IMR-90 (cell line): ENCODE results near the gene SPNS1. TPM values are rescaled to one million over a fixed set of nuclear protein-coding genes. Genes with fewer than 3 reads are reported as not detected.

ENCODE experiments used
- ATAC-seq: fragments of 200-7000 bp; cut with Tn5 transposase; 2 replicates; pipeline ENCODE4 v1.9.1; 2020; ENCODE audit warnings: low read depth, mild to moderate bottlenecking, moderate library complexity
- BruUV-seq: library from RNA; stranded (reverse); fragments of 400-500 nt; replicated peaks from 2 replicates; lab custom pipeline; 2021; lab: Mats Ljungman, UMichigan
- CTCF ChIA-PET: fragments of 300-600 bp; formaldehyde crosslinking; extraction: SDS; loops from one replicate; lab custom pipeline; 2021; ENCODE audit warnings: antibody characterized with exemption; lab: Yijun Ruan, JAX
- POLR2A ChIA-PET: fragments of 300-600 bp; sonication (Branson Sonifier 250); formaldehyde crosslinking; loops from one replicate; lab custom pipeline; 2022; ENCODE audit warnings: antibody characterized with exemption; ENCODE audit not compliant: unreplicated experiment; lab: Charles Lee
- DNase-seq: peaks from one replicate; pipeline ENCODE4 v3.0.0; 2013
- H2AFZ ChIP-seq: replicated peaks from 2 replicates; pipeline ENCODE3; 2013; ENCODE audit warnings: low read length, mild to moderate bottlenecking; ENCODE audit not compliant: poor library complexity
- H2AK5ac ChIP-seq: 2 replicates; pipeline ENCODE4 v1.6.1; 2013; ENCODE audit warnings: low read depth, low read length, inconsistent platforms
- H2AK9ac ChIP-seq: replicated peaks from 2 replicates; pipeline ENCODE3; 2013; ENCODE audit warnings: mild to moderate bottlenecking, low read depth, low read length, moderate library complexity; ENCODE audit not compliant: poor library complexity
- H2BK120ac ChIP-seq: 2 replicates; pipeline ENCODE4 v1.6.1; 2013; ENCODE audit warnings: low read depth, low read length, inconsistent platforms
- H2BK15ac ChIP-seq: 3 replicates; pipeline ENCODE4 v1.6.1; 2013; ENCODE audit warnings: low read depth, low read length, inconsistent platforms
- H2BK20ac ChIP-seq: 2 replicates; pipeline ENCODE4 v1.6.1; 2013; ENCODE audit warnings: low read depth, mild to moderate bottlenecking, inconsistent platforms, low read length, moderate library complexity
- H2BK5ac ChIP-seq: 2 replicates; pipeline ENCODE4 v1.6.1; 2013; ENCODE audit warnings: mild to moderate bottlenecking, low read depth, low read length, inconsistent platforms; ENCODE audit not compliant: poor library complexity, severe bottlenecking
- H3K14ac ChIP-seq: replicated peaks from 2 replicates; pipeline ENCODE4 v1.6.1; 2013; ENCODE audit warnings: low read depth, low read length, inconsistent platforms
- H3K18ac ChIP-seq: 2 replicates; pipeline ENCODE4 v1.6.1; 2013; ENCODE audit warnings: low read depth, low read length, control low read depth
- H3K23ac ChIP-seq: 2 replicates; pipeline ENCODE4 v1.6.1; 2013; ENCODE audit warnings: low read depth, low read length, inconsistent platforms
- H3K27ac ChIP-seq: 2 replicates; pipeline ENCODE4 v1.5.1; 2013; ENCODE audit warnings: mild to moderate bottlenecking, control low read depth, low read length; ENCODE audit not compliant: insufficient read depth
- H3K27me3 ChIP-seq: 2 replicates; pipeline ENCODE4 v1.6.1; 2013; ENCODE audit warnings: low read length; ENCODE audit not compliant: control insufficient read depth, insufficient read depth
- H3K36me3 ChIP-seq: 2 replicates; pipeline ENCODE4 v1.6.1; 2013; ENCODE audit warnings: low read length, mixed read lengths; ENCODE audit not compliant: control insufficient read depth, insufficient read depth
- H3K4ac ChIP-seq: 2 replicates; pipeline ENCODE4 v1.6.1; 2013; ENCODE audit warnings: low read depth, low read length, inconsistent platforms
- H3K4me1 ChIP-seq: 2 replicates; pipeline ENCODE4 v1.6.1; 2013; ENCODE audit warnings: low read length, mixed read lengths; ENCODE audit not compliant: control insufficient read depth, insufficient read depth
- H3K4me2 ChIP-seq: 2 replicates; pipeline ENCODE4 v1.6.1; 2013; ENCODE audit warnings: low read depth, mild to moderate bottlenecking, control low read depth, low read length, moderate library complexity
- H3K4me3 ChIP-seq: 2 replicates; pipeline ENCODE4 v1.5.1; 2013; ENCODE audit warnings: low read depth, mild to moderate bottlenecking, control low read depth, low read length, moderate library complexity; ENCODE audit not compliant: insufficient read depth
- H3K56ac ChIP-seq: 2 replicates; pipeline ENCODE4 v1.6.1; 2013; ENCODE audit warnings: low read length, inconsistent platforms; ENCODE audit not compliant: insufficient read depth; ENCODE audit errors: extremely low read depth
- H3K79me1 ChIP-seq, 2 experiments: 2 replicates each; pipeline ENCODE4 v1.6.1; 2013; ENCODE audit warnings: low read length in 2 of 2, inconsistent platforms in 1 of 2, low read depth in 1 of 2
- H3K9ac ChIP-seq: 2 replicates; pipeline ENCODE4 v1.6.1; 2013; ENCODE audit warnings: low read depth, low read length, control low read depth
- H3K9me1 ChIP-seq: 2 replicates; pipeline ENCODE4 v1.6.1; 2013; ENCODE audit warnings: low read length, inconsistent platforms; ENCODE audit not compliant: insufficient read depth
- H3K9me3 ChIP-seq: 2 replicates; pipeline ENCODE4 v1.6.1; 2013; ENCODE audit warnings: low read length; ENCODE audit not compliant: control insufficient read depth, insufficient read depth
- H4K20me1 ChIP-seq: 2 replicates; pipeline ENCODE4 v1.6.1; 2013; ENCODE audit warnings: low read length, inconsistent platforms; ENCODE audit not compliant: insufficient read depth
- H4K5ac ChIP-seq: 2 replicates; pipeline ENCODE4 v1.6.1; 2013; ENCODE audit warnings: mild to moderate bottlenecking, low read depth, low read length, control low read depth
- H4K8ac ChIP-seq, 2 experiments: 2 replicates each; pipeline ENCODE4 v1.6.1; 2013; ENCODE audit warnings: low read depth in 2 of 2, low read length in 2 of 2, control low read depth in 1 of 2, inconsistent platforms in 1 of 2
- H4K91ac ChIP-seq: 2 replicates; pipeline ENCODE4 v1.6.1; 2013; ENCODE audit warnings: low read depth, low read length, inconsistent platforms; ENCODE audit not compliant: insufficient read depth
- BHLHE40 ChIP-seq: fragments of 150-350 bp; IDR thresholded peaks from 2 replicates; pipeline ENCODE4 v1.6.1; 2016; ENCODE audit warnings: mild to moderate bottlenecking, low read depth, low read length
- MAZ ChIP-seq: IDR thresholded peaks from 2 replicates; pipeline ENCODE4 v1.6.1; 2012; ENCODE audit warnings: low read depth, mild to moderate bottlenecking, low read length, improper control_type of control experiment, moderate library complexity, borderline replicate concordance
- MXI1 ChIP-seq: IDR thresholded peaks from 2 replicates; pipeline ENCODE4 v1.6.1; 2012; ENCODE audit warnings: low read depth, mild to moderate bottlenecking, low read length, moderate library complexity, borderline replicate concordance
- NFE2L2 ChIP-seq: fragments of 150-350 bp; IDR thresholded peaks from 2 replicates; pipeline ENCODE4 v1.6.1; 2016; ENCODE audit warnings: low read depth, mild to moderate bottlenecking, low read length
- RCOR1 ChIP-seq: IDR thresholded peaks from 2 replicates; pipeline ENCODE4 v1.6.1; 2012; ENCODE audit warnings: mild to moderate bottlenecking, low read length, improper control_type of control experiment; ENCODE audit not compliant: insufficient replicate concordance
- RFX5 ChIP-seq: IDR thresholded peaks from 2 replicates; pipeline ENCODE4 v1.8.0; 2012; ENCODE audit warnings: low read depth, mild to moderate bottlenecking, low read length, moderate library complexity
- SMC3 ChIP-seq: fragments of 150-350 bp; IDR thresholded peaks from 2 replicates; pipeline ENCODE4 v1.6.1; 2016; ENCODE audit warnings: low read depth, mild to moderate bottlenecking, antibody characterized with exemption, low read length, moderate library complexity
- WGBS, 2 experiments: methylation state at CpG; one replicate each; pipeline versions ENCODE4 v1.1.5 to v1.1.7; 2013; ENCODE audit warnings: missing lambda C conversion rate in 2 of 2; ENCODE audit not compliant: insufficient read length in 1 of 2; ENCODE audit errors: extremely low coverage in 2 of 2; 5-methylcytosine and 5-hydroxymethylcytosine counted together
- dilution Hi-C: fragments of 300-500 bp; cut with HindIII; formaldehyde crosslinking; loops from one replicate; pipeline ENCODE4 v1.14.3; 2018; ENCODE audit warnings: low sequenced_read_pairs; ENCODE audit not compliant: unreplicated experiment
- in situ Hi-C: fragments of 300-500 bp; cut with MboI; formaldehyde crosslinking; loops from 3 replicates; pipeline ENCODE4 v1.14.3; 2019; ENCODE audit warnings: low sequenced_read_pairs, inconsistent platforms, mixed read lengths
- intact Hi-C: fragments of 100-400 bp; cut with micrococcal nuclease; formaldehyde crosslinking; loops from 2 replicates; pipeline ENCODE4 v1.10.0; 2022
- polyA plus RNA-seq, 3 experiments: library from polyadenylated mRNA; depleted of rRNA; stranded (reverse); fragments of >200 nt; gene quantifications; 2 replicates each; pipeline ENCODE4 v1.2.3, GENCODE V29; 2012; ENCODE audit warnings: low replicate concordance in 1 of 3
- total RNA-seq: library from RNA; depleted of rRNA; stranded (reverse); fragments of >200 nt; gene quantifications from 2 replicates; pipeline ENCODE4 v1.2.3, GENCODE V29; 2012
- TF ChIP-seq, protein P1 (sequence below): fragments of 150-350 bp; IDR thresholded peaks from 2 replicates; pipeline ENCODE4 v1.6.1; 2017; ENCODE audit warnings: mild to moderate bottlenecking, antibody characterized with exemption, low read length, low read depth
- TF ChIP-seq, protein P2 (sequence below): conservative IDR thresholded peaks from 2 replicates; pipeline ENCODE4 v1.5.1; 2012; ENCODE audit warnings: mild to moderate bottlenecking, low read depth, low read length, improper control_type of control experiment

Gene SPNS1
- total and polyA plus RNA-seq, 2 of the 4 experiments (the other 2 are of a cell fraction), result 4.7 to 37.3 TPM

DNA sequence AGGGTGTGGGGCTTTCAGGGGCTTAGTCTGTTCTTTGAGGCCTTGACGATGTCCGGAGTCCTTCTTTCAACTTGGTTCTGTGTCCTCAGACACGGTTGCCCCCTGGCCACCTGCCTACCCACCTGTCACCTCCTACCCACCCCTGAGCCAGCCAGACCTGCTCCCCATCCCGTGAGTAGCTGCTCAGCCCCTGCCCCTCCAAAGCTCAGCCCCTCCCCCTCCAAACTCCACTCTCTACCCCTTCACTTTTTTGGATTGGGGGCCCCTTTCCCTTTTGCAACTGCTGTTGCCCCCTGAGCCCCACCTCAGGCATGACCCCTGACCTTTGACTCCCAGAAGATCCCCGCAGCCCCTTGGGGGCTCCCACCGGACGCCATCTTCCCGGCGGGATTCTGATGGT, 11.5 kb downstream of the SPNS1 start:
- no peaks in the 10 kb centered on the region for H3K4me1 ChIP-seq
- peaks cover 5% of the 10 kb centered on the region for H3K9me3 ChIP-seq
- H2AK9ac ChIP-seq, result no peak overlapping the region
- no peak overlapping the region for H4K8ac ChIP-seq
- no peak overlapping the region for H4K91ac ChIP-seq
- BruUV-seq, result no TSS peak
- no peak overlapping the region for H3K4me2 ChIP-seq
- no CpG with 5 or more reads among the region's 9 CpGs for WGBS, 2 experiments
- H2AK5ac ChIP-seq, result no peak overlapping the region
- no peak overlapping the region for H3K56ac ChIP-seq
- no peak overlapping the region for H3K4me3 ChIP-seq
- H3K23ac ChIP-seq, result no peak overlapping the region
- no peak overlapping the region for H4K5ac ChIP-seq
- POLR2A ChIA-PET, result no interaction called here
- no peak overlapping the region for H2BK20ac ChIP-seq
- DNase-seq (no peak), ATAC-seq (no peak)
- no peak overlapping the region for H3K4ac ChIP-seq
- CTCF ChIA-PET, result interaction anchor here (0.6 kb wide), 1 partner anchor 38 kb away, joined by 4 read pairs; no protein-coding TSS in a partner anchor
- H3K14ac ChIP-seq, result no peak overlapping the region
- H2BK5ac ChIP-seq, result no peak overlapping the region
- no peak overlapping the region for H3K9ac ChIP-seq
- dilution Hi-C loops (no loop called here), intact Hi-C loops (no loop called here), in situ Hi-C loops (no loop called here)
- no peaks in the 10 kb centered on the region for H4K20me1 ChIP-seq
- H2BK120ac ChIP-seq, result no peak overlapping the region
- peaks cover 0 to 11% of the 10 kb centered on the region in 2 experiments; a peak in 1 of 4 replicates for H3K79me1 ChIP-seq
- peaks cover 65% of the 10 kb centered on the region for H3K36me3 ChIP-seq
- no peak overlapping the region for H2AFZ ChIP-seq
- no peaks in the 10 kb centered on the region for H3K9me1 ChIP-seq
- no peak for TF ChIP-seq RCOR1
- TF ChIP-seq, protein P1, sequence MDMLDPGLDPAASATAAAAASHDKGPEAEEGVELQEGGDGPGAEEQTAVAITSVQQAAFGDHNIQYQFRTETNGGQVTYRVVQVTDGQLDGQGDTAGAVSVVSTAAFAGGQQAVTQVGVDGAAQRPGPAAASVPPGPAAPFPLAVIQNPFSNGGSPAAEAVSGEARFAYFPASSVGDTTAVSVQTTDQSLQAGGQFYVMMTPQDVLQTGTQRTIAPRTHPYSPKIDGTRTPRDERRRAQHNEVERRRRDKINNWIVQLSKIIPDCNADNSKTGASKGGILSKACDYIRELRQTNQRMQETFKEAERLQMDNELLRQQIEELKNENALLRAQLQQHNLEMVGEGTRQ, result no peak
- no peak for TF ChIP-seq SMC3
- no peak for TF ChIP-seq MAZ
- no peak for TF ChIP-seq MXI1
- TF ChIP-seq BHLHE40, result no peak
- TF ChIP-seq, protein P2, sequence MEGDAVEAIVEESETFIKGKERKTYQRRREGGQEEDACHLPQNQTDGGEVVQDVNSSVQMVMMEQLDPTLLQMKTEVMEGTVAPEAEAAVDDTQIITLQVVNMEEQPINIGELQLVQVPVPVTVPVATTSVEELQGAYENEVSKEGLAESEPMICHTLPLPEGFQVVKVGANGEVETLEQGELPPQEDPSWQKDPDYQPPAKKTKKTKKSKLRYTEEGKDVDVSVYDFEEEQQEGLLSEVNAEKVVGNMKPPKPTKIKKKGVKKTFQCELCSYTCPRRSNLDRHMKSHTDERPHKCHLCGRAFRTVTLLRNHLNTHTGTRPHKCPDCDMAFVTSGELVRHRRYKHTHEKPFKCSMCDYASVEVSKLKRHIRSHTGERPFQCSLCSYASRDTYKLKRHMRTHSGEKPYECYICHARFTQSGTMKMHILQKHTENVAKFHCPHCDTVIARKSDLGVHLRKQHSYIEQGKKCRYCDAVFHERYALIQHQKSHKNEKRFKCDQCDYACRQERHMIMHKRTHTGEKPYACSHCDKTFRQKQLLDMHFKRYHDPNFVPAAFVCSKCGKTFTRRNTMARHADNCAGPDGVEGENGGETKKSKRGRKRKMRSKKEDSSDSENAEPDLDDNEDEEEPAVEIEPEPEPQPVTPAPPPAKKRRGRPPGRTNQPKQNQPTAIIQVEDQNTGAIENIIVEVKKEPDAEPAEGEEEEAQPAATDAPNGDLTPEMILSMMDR, result no peak
- TF ChIP-seq NFE2L2, result no peak
- TF ChIP-seq RFX5, result no peak
- H2BK15ac ChIP-seq, result no peak overlapping the region
- no peaks in the 10 kb centered on the region for H3K27me3 ChIP-seq
- H3K18ac ChIP-seq, result no peak overlapping the region
- H3K27ac ChIP-seq, result no peak overlapping the region
